ENCODE results near the gene GFPT1.

Gene GFPT1

GRCh38 chr2:69292256-69292655, 94.8 kb downstream of the GFPT1 start:
- no peak for DNase-seq (ENCODE audit: low read depth in 2 of 3, low spot score in 2 of 3)

DNA sequence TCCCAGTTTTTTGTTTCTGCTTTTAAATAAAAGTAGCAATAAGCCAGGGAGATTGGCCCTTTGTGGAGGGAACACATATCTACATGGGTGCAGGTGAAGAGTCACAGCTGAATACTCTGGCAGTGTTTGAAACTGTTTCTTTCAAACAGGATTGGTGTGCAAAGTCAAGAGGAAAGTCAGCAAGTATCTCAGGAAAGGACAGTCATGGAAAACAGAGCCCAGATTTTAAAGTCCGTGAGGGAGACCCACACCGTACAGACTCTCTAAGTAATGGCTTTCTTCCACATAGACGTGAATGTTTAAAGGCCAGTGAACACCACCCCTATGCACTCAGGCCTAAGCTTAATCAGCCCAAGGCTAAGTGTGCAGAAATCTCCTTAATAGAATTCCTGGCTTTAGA, 95.3 kb downstream of the GFPT1 start:
- DNase-seq (ENCODE audit: low read depth in 2 of 3, low spot score in 2 of 3) = no peak

DNA sequence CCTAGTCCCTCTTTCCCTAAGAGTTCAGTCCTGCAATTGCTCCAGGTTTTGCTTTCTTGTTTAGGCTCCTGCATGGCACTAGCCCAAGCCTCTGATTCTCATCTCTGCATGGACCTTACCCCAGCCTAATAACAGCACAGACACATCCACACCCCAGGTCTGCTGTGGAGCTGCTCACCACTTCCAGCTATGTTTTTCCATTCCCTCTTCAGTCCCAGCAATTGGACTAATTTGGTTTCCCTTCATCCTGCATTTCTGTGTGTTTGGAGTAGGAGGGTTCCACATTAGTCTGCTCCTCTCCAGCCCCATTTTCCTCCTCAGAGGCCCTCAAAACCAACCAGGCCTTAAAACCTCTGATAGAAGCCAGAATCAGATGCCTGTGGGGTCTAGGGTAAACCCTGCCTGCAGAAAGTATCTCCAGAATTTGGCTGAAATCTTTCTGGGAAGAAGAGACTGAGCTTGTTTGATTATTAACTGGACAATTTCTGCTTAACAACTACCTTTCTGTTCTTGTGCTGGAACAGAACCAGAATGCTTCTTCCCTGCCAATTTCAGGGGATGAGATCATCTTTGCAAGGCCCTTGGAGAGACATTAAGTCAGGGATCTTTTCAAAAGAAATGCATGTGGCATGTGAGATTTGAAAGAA, 95.9 kb downstream of the GFPT1 start:
- no peak for DNase-seq (ENCODE audit: low read depth in 2 of 3, low spot score in 2 of 3)

GRCh38 chr2:69288429-69288828, 98.6 kb downstream of the GFPT1 start:
- DNase-seq (ENCODE audit: low read depth in 2 of 3, low spot score in 2 of 3) = no peak

DNA sequence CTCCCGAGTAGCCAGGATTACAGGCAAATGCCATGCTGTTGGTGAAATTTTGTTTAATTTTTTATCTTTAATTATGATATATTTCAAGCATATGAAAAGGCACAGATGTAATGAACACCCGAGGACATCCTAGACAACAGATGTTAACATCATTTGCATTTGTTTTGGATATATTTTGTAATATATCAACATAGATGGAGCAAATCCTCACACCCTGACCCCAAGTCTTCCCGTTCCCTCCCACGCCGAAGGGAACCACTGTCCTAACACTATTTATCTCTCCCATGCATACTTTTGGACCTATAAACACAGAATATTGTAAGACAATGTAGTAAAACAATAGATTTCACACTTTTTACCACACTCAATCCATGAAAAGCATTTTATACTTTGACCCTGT, 99.5 kb downstream of the GFPT1 start:
- no peak for DNase-seq (ENCODE audit: low read depth in 2 of 3, low spot score in 2 of 3)

GRCh38 chr2:69285379-69285894, 101.6 kb downstream of the GFPT1 start:
- no peak for DNase-seq (ENCODE audit: low read depth in 2 of 3, low spot score in 2 of 3)

DNA sequence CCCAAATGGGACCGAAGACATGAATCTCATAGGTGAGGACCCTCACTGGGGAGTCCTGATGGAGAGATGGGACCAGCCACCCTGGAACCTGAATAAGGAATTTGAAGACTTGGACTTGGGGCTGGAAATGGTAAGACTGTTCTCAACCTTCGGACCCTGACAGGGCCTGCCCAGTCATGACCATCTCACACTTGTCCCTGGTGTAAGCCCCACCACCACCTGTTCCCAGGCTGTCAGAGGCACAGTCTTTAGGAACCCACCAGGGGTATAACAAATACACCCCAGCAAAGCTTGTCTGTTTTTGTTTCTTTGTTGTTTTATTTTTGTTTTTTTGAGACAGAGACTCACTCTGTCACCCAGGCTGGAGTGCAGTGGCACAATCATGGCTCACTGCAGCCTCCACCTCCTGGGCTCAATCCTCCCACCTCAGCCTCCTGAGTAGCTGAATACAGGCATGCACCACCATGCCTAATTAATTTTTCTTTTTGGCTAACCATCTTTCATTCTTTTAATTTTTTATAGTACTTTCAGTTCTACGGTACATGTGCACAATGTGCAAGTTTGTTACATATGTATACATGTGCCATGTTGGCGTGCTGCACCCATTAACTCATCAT, 106.1 kb downstream of the GFPT1 start:
- DNase-seq (ENCODE audit: low read depth in 2 of 3, low spot score in 2 of 3) = no peak

GRCh38 chr2:69279931-69280681, 106.9 kb downstream of the GFPT1 start:
- no peak for DNase-seq (ENCODE audit: low read depth in 2 of 3, low spot score in 2 of 3)

- DNase-seq (ENCODE audit: low read depth in 2 of 3, low spot score in 2 of 3) = no peak
Measured at GRCh38 chr2:69279211-69279610, 107.8 kb downstream of the GFPT1 start.

GRCh38 chr2:69278366-69278765, 108.7 kb downstream of the GFPT1 start:
- no peak for DNase-seq (ENCODE audit: low read depth in 2 of 3, low spot score in 2 of 3)

DNA sequence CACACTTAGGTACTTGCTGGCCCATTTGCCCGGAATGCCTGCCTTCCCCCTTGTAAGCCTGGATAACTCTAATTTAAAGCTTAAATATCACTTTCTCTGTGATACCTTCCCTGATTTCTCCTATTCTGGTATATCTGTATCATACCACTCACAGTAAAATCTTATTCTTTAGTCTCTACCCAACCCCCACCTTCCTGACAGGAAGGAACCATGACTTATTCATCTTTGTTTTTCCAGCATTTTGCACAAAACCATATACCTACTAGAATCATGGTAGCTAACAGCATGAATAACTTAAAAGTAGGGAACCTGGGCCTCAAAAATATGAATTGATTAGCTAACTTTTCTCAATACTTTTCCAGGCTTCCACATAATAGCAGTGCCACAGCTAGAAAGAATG, 111.5 kb downstream of the GFPT1 start:
- DNase-seq (ENCODE audit: low read depth in 2 of 3, low spot score in 2 of 3) = no peak

DNA sequence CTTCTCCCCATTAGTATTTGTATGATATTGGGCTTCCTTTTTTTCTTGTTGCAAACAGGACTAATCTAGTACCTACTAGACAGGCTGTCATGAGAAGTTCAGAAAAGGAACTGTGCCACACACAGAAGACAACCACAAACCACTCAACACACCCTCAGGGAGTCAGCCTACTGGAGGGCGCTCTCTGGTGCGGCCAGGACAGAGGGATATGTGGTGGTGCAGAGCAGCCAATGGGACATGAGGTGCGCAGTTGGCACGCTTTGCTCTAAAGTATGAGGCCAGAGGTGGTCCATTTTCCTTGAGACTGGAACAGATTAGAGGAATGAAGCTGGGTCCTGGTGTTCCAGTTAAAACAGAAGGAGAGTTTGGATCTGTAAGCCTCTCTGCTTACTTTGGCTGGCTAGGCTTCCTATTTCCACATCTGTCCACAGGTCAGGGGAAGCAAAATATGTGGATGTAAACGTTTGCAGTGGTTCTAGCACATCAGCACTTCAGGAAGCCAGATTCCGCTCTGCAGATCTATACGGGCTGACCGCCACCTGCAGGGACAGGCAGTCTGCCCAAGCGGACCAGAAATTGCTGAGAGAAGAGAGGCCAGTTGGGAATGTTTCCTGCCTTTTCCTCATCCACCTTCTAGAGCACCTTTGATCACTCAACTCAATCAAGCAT, 114.1 kb downstream of the GFPT1 start:
- no peak for DNase-seq (ENCODE audit: low read depth in 2 of 3, low spot score in 2 of 3)

DNA sequence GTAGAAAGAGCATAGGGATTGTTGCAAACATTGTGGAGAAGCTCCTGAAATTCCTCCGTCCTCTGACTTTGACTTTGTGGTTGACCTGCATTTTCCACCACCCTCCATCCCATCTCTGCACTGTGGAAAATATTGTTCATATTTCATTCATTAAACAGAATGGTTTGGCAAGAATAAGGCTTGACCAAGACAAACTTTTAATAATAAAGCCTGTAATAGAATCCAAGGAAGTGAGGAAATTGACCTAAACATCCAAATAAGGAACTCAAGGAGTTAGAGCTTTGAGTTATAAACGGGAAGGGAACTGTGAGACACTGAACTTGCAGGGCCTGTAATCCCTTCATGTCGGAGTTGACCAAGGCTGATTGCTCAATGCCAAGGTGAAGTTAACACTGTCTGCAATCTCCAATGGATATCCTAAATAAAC, 115.2 kb downstream of the GFPT1 start:
- DNase-seq (ENCODE audit: low read depth in 2 of 3, low spot score in 2 of 3) = no peak
